SK-N-SH (cell line): ENCODE results near the gene QSOX1. TPM values are rescaled to one million over a fixed set of nuclear protein-coding genes. Genes with fewer than 3 reads are reported as not detected.

Experiments used
- CTCF ChIA-PET: fragments of 300-600, 350-600 bp; formaldehyde crosslinking; extraction: SDS; loops from one replicate; lab custom pipeline; 2021; lab: Yijun Ruan, JAX
- POLR2A ChIA-PET: fragments of 350-600 bp; sonication (Branson Sonifier 250); formaldehyde crosslinking; extraction: SDS; loops from one replicate; lab custom pipeline; 2020; ENCODE audit warnings: antibody characterized with exemption, inconsistent platforms; lab: Yijun Ruan, JAX
- DNase-seq: peaks from one replicate; pipeline ENCODE4 v3.0.0; 2012
- H2AFZ ChIP-seq: fragments of 200-600 bp; sonication (generic); 2 replicates; pipeline ENCODE4 v1.8.1; 2016; ENCODE audit warnings: antibody characterized with exemption, mild to moderate bottlenecking, low read depth
- H3F3A ChIP-seq: fragments of 200-600 bp; sonication (generic); replicated peaks from 2 replicates; pipeline ENCODE3; 2016; ENCODE audit warnings: antibody characterized with exemption, mild to moderate bottlenecking; ENCODE audit not compliant: insufficient read depth
- H3K27ac ChIP-seq, 2 experiments: fragments of 200-500 bp in 1 of 2; fragments of 200-600 bp in 1 of 2; sonication (Bioruptor generic) in 1 of 2; sonication (generic), shearing (Covaris generic) in 1 of 2; 2 replicates each; pipeline versions ENCODE4 v1.5.1 to v1.6.1; 2014 to 2016; ENCODE audit warnings: low read depth in 2 of 2, inconsistent platforms in 1 of 2, low read length in 1 of 2, mild to moderate bottlenecking in 1 of 2, mixed read lengths in 1 of 2
- H3K27me3 ChIP-seq: fragments of 200-600 bp; sonication (generic), shearing (Covaris generic); 2 replicates; pipeline ENCODE4 v1.6.1; 2016; ENCODE audit warnings: mixed run types; ENCODE audit not compliant: insufficient read depth
- H3K36me3 ChIP-seq, 2 experiments: fragments of 200-500 bp in 1 of 2; fragments of 200-600 bp in 1 of 2; sonication (Bioruptor generic) in 1 of 2; sonication (generic) in 1 of 2; replicated peaks in 1 of 2; 2 replicates each; pipeline versions ENCODE3 to v1.5.1; 2014 to 2016; ENCODE audit warnings: low read length in 1 of 2, mild to moderate bottlenecking in 1 of 2; ENCODE audit not compliant: insufficient read depth in 2 of 2, control insufficient read depth in 1 of 2
- H3K4me1 ChIP-seq, 2 experiments: fragments of 200-500 bp in 1 of 2; fragments of 200-600 bp in 1 of 2; sonication (Bioruptor generic) in 1 of 2; sonication (generic), shearing (Covaris generic) in 1 of 2; 2 replicates each; pipeline versions ENCODE4 v1.5.1 to v1.6.1; 2014 to 2016; ENCODE audit warnings: low read depth in 1 of 2, low read length in 1 of 2, mixed run types in 1 of 2; ENCODE audit not compliant: insufficient read depth in 2 of 2, control insufficient read depth in 1 of 2
- H3K4me2 ChIP-seq: fragments of 200-600 bp; sonication (generic), shearing (Covaris generic); 2 replicates; pipeline ENCODE4 v1.6.1; 2017; ENCODE audit warnings: mixed run types
- H3K4me3 ChIP-seq, 2 experiments: fragments of 200-500 bp in 1 of 2; fragments of 200-600 bp in 1 of 2; sonication (Bioruptor generic) in 1 of 2; sonication (generic), shearing (Covaris generic) in 1 of 2; 2 replicates each; pipeline versions ENCODE4 v1.5.1 to v1.8.1; 2014 to 2016; ENCODE audit warnings: low read depth in 2 of 2, inconsistent platforms in 1 of 2, low read length in 1 of 2, mild to moderate bottlenecking in 1 of 2, mixed read lengths in 1 of 2, moderate library complexity in 1 of 2
- H3K79me2 ChIP-seq: fragments of 200-600 bp; sonication (generic); 2 replicates; pipeline ENCODE4 v1.8.1; 2017; ENCODE audit warnings: mild to moderate bottlenecking; ENCODE audit not compliant: insufficient read depth
- H3K9ac ChIP-seq: fragments of 200-600 bp; sonication (generic); 2 replicates; pipeline ENCODE4 v1.6.1; 2017; ENCODE audit warnings: mixed run types
- H3K9me2 ChIP-seq: fragments of 200-600 bp; sonication (generic); 2 replicates; pipeline ENCODE4 v1.6.1; 2017; ENCODE audit warnings: mixed run types
- H3K9me3 ChIP-seq: fragments of 200-600 bp; sonication (generic); 2 replicates; pipeline ENCODE4 v1.6.1; 2017; ENCODE audit warnings: mixed run types, mild to moderate bottlenecking, moderate library complexity
- H4K20me1 ChIP-seq: fragments of 200-600 bp; sonication (generic); 2 replicates; pipeline ENCODE4 v1.6.1; 2017; ENCODE audit warnings: mild to moderate bottlenecking, mixed run types; ENCODE audit not compliant: insufficient read depth
- ELF1 ChIP-seq: IDR thresholded peaks from 2 replicates; pipeline ENCODE4 v1.4.0; 2012
- EZH2phosphoT487 ChIP-seq: fragments of 200-600 bp; sonication (generic); IDR thresholded peaks from 2 replicates; pipeline ENCODE4 v1.6.1; 2017; ENCODE audit warnings: low read depth, mixed run types, mild to moderate bottlenecking, antibody characterized with exemption, moderate library complexity, borderline replicate concordance
- IRF3 ChIP-seq: fragments of 150-350 bp; IDR thresholded peaks from 2 replicates; pipeline ENCODE4 v1.6.1; 2016; ENCODE audit warnings: mild to moderate bottlenecking, low read depth, low read length
- POLR2AphosphoS5 ChIP-seq: IDR thresholded peaks from 2 replicates; pipeline ENCODE4 v1.6.1; 2012; ENCODE audit warnings: low read depth, low read length
- RAD21 ChIP-seq: IDR thresholded peaks from 2 replicates; pipeline ENCODE4 v1.6.1; 2012; ENCODE audit warnings: mild to moderate bottlenecking, low read length
- ZBTB33 ChIP-seq: IDR thresholded peaks from 2 replicates; pipeline ENCODE4 v1.4.0; 2012; ENCODE audit warnings: low read depth, borderline replicate concordance
- WGBS: methylation state at CpG from one replicate; pipeline ENCODE4 v1.1.6; 2017; ENCODE audit warnings: low lambda C conversion rate; 5-methylcytosine and 5-hydroxymethylcytosine counted together
- polyA plus RNA-seq, 3 experiments: library from polyadenylated mRNA; depleted of rRNA; stranded (reverse); fragments of >200 nt; gene quantifications; 2 replicates each; pipeline ENCODE4 v1.2.3, GENCODE V29; 2012

QSOX1 gene
- polyA plus RNA-seq, 1 of the 3 experiments (the other 2 are of a cell fraction): 359 TPM

DNA sequence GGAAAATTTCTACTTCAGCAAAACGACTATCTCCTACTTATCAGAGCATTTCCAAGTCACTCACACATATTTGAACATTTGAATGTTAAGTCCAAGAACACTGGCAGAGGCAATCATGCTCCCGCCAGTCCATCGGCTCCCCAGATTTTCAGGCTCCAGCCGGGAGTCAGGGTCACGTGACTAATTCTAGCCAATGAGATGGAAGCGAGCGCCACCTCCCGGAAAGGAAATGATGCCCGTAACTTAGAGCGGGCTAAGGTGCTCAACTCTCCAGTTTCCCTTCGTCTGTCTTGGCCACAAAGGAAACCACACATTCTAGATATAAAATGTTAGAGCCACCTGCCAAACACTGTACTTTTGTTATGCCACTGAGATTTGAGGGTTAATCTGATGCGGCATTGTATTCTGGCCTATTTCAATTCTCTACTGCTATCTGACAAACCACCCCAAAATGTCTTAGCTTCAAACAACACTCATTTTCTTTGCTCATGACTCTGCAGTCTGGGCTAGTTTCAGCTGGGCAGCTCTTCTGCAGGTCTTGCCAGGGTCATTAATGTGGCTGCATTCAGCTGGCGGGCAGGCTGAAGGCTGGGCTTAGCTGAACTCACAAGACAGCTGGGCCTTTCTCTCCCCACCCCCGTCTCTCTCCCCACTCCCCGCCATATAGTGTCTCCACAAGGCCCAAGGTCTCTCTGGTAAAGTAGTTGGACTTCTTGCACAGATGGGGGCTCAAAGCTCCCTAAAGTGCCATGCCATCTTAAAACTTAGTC is 58.9 kb downstream of the QSOX1 start:
- H3K27me3 ChIP-seq: no peaks in the 10 kb centered on the region
- H4K20me1 ChIP-seq: no peaks in the 10 kb centered on the region
- ChIA-PET POLR2A (no interaction called here), CTCF (interaction anchor here (1.5 to 1.6 kb wide), 2 partner anchors 12 to 26 kb away, joined by 4 to 7 read pairs; no protein-coding TSS in a partner anchor)
- no peak for DNase-seq
- H3K4me2 ChIP-seq: no peak overlapping the region
- no peaks in the 10 kb centered on the region for H3F3A ChIP-seq
- 78% methylated on average over 15 of the region's 15 CpGs for WGBS
- no peak overlapping the region for H3K9ac ChIP-seq
- H3K27ac ChIP-seq: no peak overlapping the region
- TF ChIP-seq RAD21: no peak
- no peaks in the 10 kb centered on the region for H3K9me2 ChIP-seq
- H3K4me1 ChIP-seq: peaks cover 0 to 3% of the 10 kb centered on the region in 2 experiments; a peak in 1 of 4 replicates
- H3K79me2 ChIP-seq: no peaks in the 10 kb centered on the region
- H2AFZ ChIP-seq: no peak overlapping the region
- H3K9me3 ChIP-seq: no peaks in the 10 kb centered on the region
- H3K36me3 ChIP-seq: no peaks in the 10 kb centered on the region
- H3K4me3 ChIP-seq: no peak overlapping the region

- Histone ChIP-seq H3K9ac (no peak overlapping the region), H3K36me3 (no peaks in the 10 kb centered on the region), H2AFZ (no peak overlapping the region), H3K27me3 (no peaks in the 10 kb centered on the region), H3F3A (no peaks in the 10 kb centered on the region), H3K9me3 (no peaks in the 10 kb centered on the region), H3K4me1 (peaks cover 0 to 3% of the 10 kb centered on the region in 2 experiments; a peak in 1 of 4 replicates), H3K4me3 (no peak overlapping the region), H3K4me2 (no peak overlapping the region), H3K9me2 (no peaks in the 10 kb centered on the region), H3K79me2 (no peaks in the 10 kb centered on the region), H4K20me1 (no peaks in the 10 kb centered on the region), H3K27ac (no peak overlapping the region)
- 77% methylated on average over 20 of the region's 22 CpGs for WGBS
- DNase-seq: no peak
- POLR2A ChIA-PET: no interaction called here
- TF ChIP-seq ZBTB33 (no peak), ELF1 (no peak), EZH2phosphoT487 (no peak), IRF3 (no peak), POLR2AphosphoS5 (no peak), RAD21 (no peak)
- CTCF ChIA-PET: interaction anchor here (1.0 to 2.0 kb wide), 5 partner anchors 9 to 510 kb away, joined by 3 to 5 read pairs (median 3); no protein-coding TSS in a partner anchor
These were observed 61.4 kb downstream of the QSOX1 start for GRCh38 chr1:180215856-180216625.
